BLaER1 (cell line): ENCODE data around the gene PRDX3.
A peak's percentile ranks its signal among the peaks of the same experiment; 100 is the strongest.
"Not testable (repeated sequence)": the region's sequence is repeated elsewhere in the genome, so short reads cannot be mapped to it uniquely, and the experiment has no call there.

Experiments
- H3K27ac ChIP-seq: shearing (Covaris generic); formaldehyde crosslinking; 2 replicates; pipeline ENCODE4 v1.8.1; 2022
- H3K27me3 ChIP-seq: shearing (Covaris generic); formaldehyde crosslinking; 2 replicates; pipeline ENCODE4 v1.8.1; 2022
- H3K36me3 ChIP-seq: shearing (Covaris generic); formaldehyde crosslinking; 2 replicates; pipeline ENCODE4 v1.8.1; 2022
- H3K4me1 ChIP-seq: shearing (Covaris generic); formaldehyde crosslinking; 2 replicates; pipeline ENCODE4 v1.8.1; 2022
- H3K4me2 ChIP-seq: shearing (Covaris generic); formaldehyde crosslinking; 2 replicates; pipeline ENCODE4 v1.8.1; 2022
- H3K4me3 ChIP-seq: shearing (Covaris generic); formaldehyde crosslinking; 2 replicates; pipeline ENCODE4 v1.8.1; 2022
- H3K9ac ChIP-seq: shearing (Covaris generic); formaldehyde crosslinking; 2 replicates; pipeline ENCODE4 v1.8.1; 2022
- H3K9me3 ChIP-seq: shearing (Covaris generic); formaldehyde crosslinking; 2 replicates; pipeline ENCODE4 v1.8.1; 2022
- H4K20me1 ChIP-seq: shearing (Covaris generic); formaldehyde crosslinking; 2 replicates; pipeline ENCODE4 v1.8.1; 2022
- Cebpa-rat ChIP-seq: shearing (Covaris generic); IDR thresholded peaks from 2 replicates; pipeline ENCODE4 v1.8.1; 2022

The PRDX3 gene

GRCh38 chr10:119190954-119191785 lies 12.6 kb upstream of the PRDX3 start:
- H3K4me3 ChIP-seq: no peak overlapping the region
- H3K27me3 ChIP-seq: no peaks in the 10 kb centered on the region
- no peak for TF ChIP-seq Cebpa-rat
- H3K4me1 ChIP-seq: peaks cover 38% of the 10 kb centered on the region
- H3K27ac ChIP-seq: no peak overlapping the region
- no peaks in the 10 kb centered on the region for H3K9me3 ChIP-seq
- peak overlapping the region; percentile 61 for H3K4me2 ChIP-seq
- H4K20me1 ChIP-seq: no peaks in the 10 kb centered on the region
- no peak overlapping the region for H3K9ac ChIP-seq
- no peaks in the 10 kb centered on the region for H3K36me3 ChIP-seq

GRCh38 chr10:119190353-119190752 lies 11.7 kb upstream of the PRDX3 start:
- H3K9ac ChIP-seq: no peak overlapping the region
- H3K36me3 ChIP-seq: no peaks in the 10 kb centered on the region
- TF ChIP-seq Cebpa-rat: no peak
- no peak overlapping the region for H3K4me3 ChIP-seq
- H3K9me3 ChIP-seq: no peaks in the 10 kb centered on the region
- no peaks in the 10 kb centered on the region for H3K27me3 ChIP-seq
- no peaks in the 10 kb centered on the region for H4K20me1 ChIP-seq
- H3K27ac ChIP-seq: no peak overlapping the region
- peak overlapping the region; percentile 61 for H3K4me2 ChIP-seq
- peaks cover 38% of the 10 kb centered on the region for H3K4me1 ChIP-seq

GRCh38 chr10:119189811-119190282 lies 11.2 kb upstream of the PRDX3 start:
- no peak overlapping the region for H3K27ac ChIP-seq
- no peaks in the 10 kb centered on the region for H3K9me3 ChIP-seq
- no peaks in the 10 kb centered on the region for H3K27me3 ChIP-seq
- peak overlapping the region; percentile 61 for H3K4me2 ChIP-seq
- H4K20me1 ChIP-seq: no peaks in the 10 kb centered on the region
- peaks cover 38% of the 10 kb centered on the region for H3K4me1 ChIP-seq
- H3K4me3 ChIP-seq: no peak overlapping the region
- no peaks in the 10 kb centered on the region for H3K36me3 ChIP-seq
- TF ChIP-seq Cebpa-rat: no peak
- H3K9ac ChIP-seq: no peak overlapping the region

- H3K36me3 ChIP-seq: no peaks in the 10 kb centered on the region
- peaks cover 16% of the 10 kb centered on the region for H3K4me1 ChIP-seq
- no peak for TF ChIP-seq Cebpa-rat
- no peaks in the 10 kb centered on the region for H4K20me1 ChIP-seq
- no peak overlapping the region for H3K9ac ChIP-seq
- no peaks in the 10 kb centered on the region for H3K9me3 ChIP-seq
- no peak overlapping the region for H3K4me2 ChIP-seq
- H3K27me3 ChIP-seq: no peaks in the 10 kb centered on the region
- no peak overlapping the region for H3K4me3 ChIP-seq
- H3K27ac ChIP-seq: no peak overlapping the region
These were observed 5.2 kb upstream of the PRDX3 start for GRCh38 chr10:119183664-119184412.

GRCh38 chr10:119180850-119181400 lies 2.3 kb upstream of the PRDX3 start:
- not testable (repeated sequence) for H4K20me1 ChIP-seq, H3K4me3 ChIP-seq, H3K27me3 ChIP-seq, H3K9me3 ChIP-seq, H3K4me2 ChIP-seq, H3K9ac ChIP-seq, H3K27ac ChIP-seq
- Histone ChIP-seq H3K36me3 (peaks cover 15% of the 10 kb centered on the region), H3K4me1 (peaks cover 23% of the 10 kb centered on the region)

GRCh38 chr10:119177708-119178371 lies 772 bp downstream of the PRDX3 start:
- Histone ChIP-seq H4K20me1 (peaks cover 19% of the 10 kb centered on the region), H3K4me2 (peak overlapping the region; percentile 69)

GRCh38 chr10:119176166-119176565 lies 2.4 kb downstream of the PRDX3 start:
- no peaks in the 10 kb centered on the region for H3K9me3 ChIP-seq
- peaks cover 23% of the 10 kb centered on the region for H3K4me1 ChIP-seq
- peaks cover 19% of the 10 kb centered on the region for H4K20me1 ChIP-seq
- TF ChIP-seq Cebpa-rat: no peak
- H3K27me3 ChIP-seq: no peaks in the 10 kb centered on the region
- H3K27ac ChIP-seq: no peak overlapping the region
- H3K4me3 ChIP-seq: no peak overlapping the region
- no peak overlapping the region for H3K9ac ChIP-seq
- peaks cover 62% of the 10 kb centered on the region for H3K36me3 ChIP-seq
- H3K4me2 ChIP-seq: no peak overlapping the region

More at GRCh38 chr10:119177708-119178371, 772 bp downstream of the PRDX3 start:
- Histone ChIP-seq H3K27ac (peak overlapping the region; percentile 96), H3K36me3 (peaks cover 46% of the 10 kb centered on the region), H3K4me1 (peaks cover 23% of the 10 kb centered on the region), H3K4me3 (peak overlapping the region; percentile 88), H3K27me3 (no peaks in the 10 kb centered on the region), H3K9me3 (no peaks in the 10 kb centered on the region), H3K9ac (peak overlapping the region; percentile 93)
- TF ChIP-seq Cebpa-rat: no peak

GRCh38 chr10:119174109-119174508 lies 4.5 kb downstream of the PRDX3 start:
- Histone ChIP-seq H3K9ac (no peak overlapping the region), H4K20me1 (peaks cover 19% of the 10 kb centered on the region), H3K27ac (no peak overlapping the region), H3K4me2 (no peak overlapping the region), H3K4me3 (no peak overlapping the region), H3K9me3 (no peaks in the 10 kb centered on the region), H3K27me3 (no peaks in the 10 kb centered on the region), H3K36me3 (peaks cover 83% of the 10 kb centered on the region), H3K4me1 (peaks cover 20% of the 10 kb centered on the region)
- TF ChIP-seq Cebpa-rat: no peak

GRCh38 chr10:119167041-119167440 lies 11.6 kb downstream of the PRDX3 start:
- Histone ChIP-seq H3K4me1 (peaks cover 35% of the 10 kb centered on the region), H3K4me2 (no peak overlapping the region), H3K27me3 (no peaks in the 10 kb centered on the region), H3K9ac (no peak overlapping the region), H3K9me3 (no peaks in the 10 kb centered on the region), H3K4me3 (no peak overlapping the region), H3K27ac (no peak overlapping the region), H4K20me1 (no peaks in the 10 kb centered on the region), H3K36me3 (peaks cover 72% of the 10 kb centered on the region)
- TF ChIP-seq Cebpa-rat: no peak
